Urinary bladder (tissue), 4 donors: ENCODE results near the gene TMCC1. TPM values are rescaled to one million over a fixed set of nuclear protein-coding genes. Genes with fewer than 3 reads are reported as not detected.
"Not testable (repeated sequence)": the region's sequence is repeated elsewhere in the genome, so short reads cannot be mapped to it uniquely, and the experiment has no call there.

Source experiments
- DNase-seq: peaks from one replicate; pipeline ENCODE4 v3.0.0-alpha.2; 2015; ENCODE audit errors: extremely low spot score
- H3K27ac ChIP-seq: one replicate; pipeline ENCODE4 v1.5.1; 2013; ENCODE audit warnings: low read depth, mild to moderate bottlenecking, moderate library complexity
- H3K36me3 ChIP-seq: one replicate; pipeline ENCODE4 v1.6.1; 2013; ENCODE audit warnings: mild to moderate bottlenecking, moderate library complexity; ENCODE audit not compliant: insufficient read depth
- H3K4me1 ChIP-seq: one replicate; pipeline ENCODE4 v1.6.1; 2013; ENCODE audit warnings: mild to moderate bottlenecking, moderate library complexity; ENCODE audit not compliant: insufficient read depth
- H3K4me3 ChIP-seq: one replicate; pipeline ENCODE4 v1.5.1; 2013; ENCODE audit warnings: low read depth, low read length
- WGBS: extraction: QIAGEN DNeasy Blood & Tissue Kit; methylation state at CpG from one replicate; pipeline ENCODE4 v1.1.7; 2013; 5-methylcytosine and 5-hydroxymethylcytosine counted together
- polyA plus RNA-seq: library from polyadenylated mRNA; stranded (reverse); fragments of 200-250 nt; gene quantifications from one replicate; pipeline ENCODE4 v1.2.3, GENCODE V29; 2013
- total RNA-seq: library from RNA; depleted of rRNA; stranded (reverse); fragments of >200 nt; gene quantifications from one replicate; pipeline ENCODE4 v1.2.3, GENCODE V29; 2014
- donor health status: healthy with polysubstance abuse.
- donor health status: healthy.

Gene TMCC1
- total and polyA plus RNA-seq, 2 donors = 14.5 to 44.1 TPM

DNA sequence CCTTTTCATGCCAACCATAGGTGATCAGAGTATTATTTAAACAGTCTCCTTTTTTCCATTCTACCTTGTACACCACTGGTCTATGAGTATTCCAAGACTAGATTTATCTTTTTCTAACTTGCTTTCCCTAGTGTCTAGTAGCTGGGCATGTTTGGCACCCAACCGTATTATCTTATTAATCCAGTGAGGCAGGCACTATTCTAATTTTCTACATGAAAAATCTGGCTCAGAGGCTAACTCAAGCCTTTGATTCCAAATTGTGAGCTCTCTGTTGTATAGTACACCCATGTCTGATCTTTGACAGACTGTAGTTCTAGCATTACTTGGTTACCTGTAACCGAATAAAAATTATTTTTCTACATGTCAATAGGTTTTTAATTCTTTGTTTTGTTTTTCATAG lies 210.3 kb downstream of the TMCC1 start:
- no peak for DNase-seq
- H3K27ac ChIP-seq = no peak overlapping the region
- WGBS = 98% methylated on average over 2 of the region's 2 CpGs
- no peak overlapping the region for H3K4me3 ChIP-seq
- H3K36me3 ChIP-seq = no peaks in the 10 kb centered on the region
- no peaks in the 10 kb centered on the region for H3K4me1 ChIP-seq

DNA sequence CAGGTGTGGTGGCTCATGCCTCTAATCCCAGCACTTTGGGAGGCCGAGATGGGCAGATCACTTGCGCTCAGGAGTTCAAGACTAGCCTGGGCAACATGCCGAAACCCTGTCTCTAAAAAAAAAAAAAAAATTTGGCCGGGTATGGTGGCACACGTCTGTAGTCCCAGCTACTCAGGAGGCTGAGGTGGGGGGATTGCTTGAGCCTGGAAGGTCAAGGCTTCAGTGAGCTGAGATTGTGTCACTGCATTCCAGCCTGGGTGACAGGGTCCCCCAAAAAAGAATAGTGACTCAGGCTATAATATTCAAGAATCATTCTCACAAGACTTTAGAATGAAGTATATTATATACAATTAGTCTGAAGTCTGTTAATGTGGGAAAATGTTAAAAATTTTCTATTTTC lies 216.5 kb downstream of the TMCC1 start:
- Histone ChIP-seq H3K27ac (no peak overlapping the region), H3K4me3 (no peak overlapping the region), H3K4me1 (no peaks in the 10 kb centered on the region), H3K36me3 (no peaks in the 10 kb centered on the region)
- DNase-seq = no peak
- 92% methylated on average over 5 of the region's 5 CpGs for WGBS

DNA sequence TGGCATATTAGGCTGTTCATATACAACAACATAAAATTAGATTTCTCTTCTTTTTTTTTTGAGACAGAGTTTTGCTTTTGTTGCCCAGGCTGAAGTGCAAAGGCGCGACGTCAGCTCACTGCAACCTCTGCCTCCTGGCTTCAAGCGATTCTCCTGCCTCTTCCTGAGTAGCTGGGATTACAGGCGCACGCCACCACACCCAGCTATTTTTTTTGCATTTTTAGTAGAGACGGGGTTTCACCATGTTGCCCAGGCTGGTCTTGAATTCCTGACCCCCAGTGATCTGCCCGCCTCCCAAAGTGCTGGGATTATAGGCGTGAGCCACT lies 218.8 kb downstream of the TMCC1 start:
- WGBS = 94% methylated on average over 9 of the region's 9 CpGs
- H3K4me3 ChIP-seq, DNase-seq, H3K4me1 ChIP-seq, H3K27ac ChIP-seq, H3K36me3 ChIP-seq: not testable (repeated sequence)

DNA sequence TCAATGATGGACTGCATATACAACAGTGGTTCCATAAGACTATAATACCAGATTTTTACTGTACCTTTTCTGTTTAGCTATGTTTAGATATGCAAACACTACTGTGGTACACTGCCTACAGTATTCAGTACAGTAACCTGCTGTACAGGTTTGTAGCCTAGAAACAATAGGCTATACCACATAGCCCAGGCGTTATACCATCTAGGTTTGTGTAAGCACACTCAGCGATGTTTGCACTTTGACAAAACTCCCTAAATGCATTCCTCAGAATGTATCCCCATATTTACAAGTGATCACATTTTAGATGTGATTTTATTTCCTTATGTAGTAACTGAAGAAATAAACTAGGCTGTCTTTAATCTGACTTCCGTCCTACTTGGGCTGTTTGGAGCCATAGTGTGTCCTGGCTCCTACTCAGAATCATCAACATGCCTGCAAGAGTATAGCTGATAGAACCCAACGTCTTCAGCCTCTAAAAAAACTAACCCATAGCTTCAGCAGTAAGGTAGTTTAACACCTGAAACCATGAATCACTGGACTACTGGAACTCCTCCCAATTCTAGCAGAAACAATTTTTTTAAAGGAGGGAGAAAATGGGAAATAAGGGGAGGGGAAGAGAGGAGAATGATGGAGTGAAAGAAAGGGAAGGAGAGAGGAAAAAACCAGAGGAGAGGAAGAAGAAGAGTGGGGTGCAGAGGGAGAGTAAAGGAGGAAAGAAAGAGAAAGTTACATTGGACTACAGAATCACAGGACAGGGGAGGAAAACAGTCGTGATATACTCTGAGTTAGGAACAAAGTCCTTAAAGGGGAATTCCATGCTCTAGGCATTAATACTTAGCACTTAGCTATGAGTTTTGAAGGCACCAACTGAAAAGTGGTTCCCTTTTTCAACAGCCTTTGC lies 219.4 kb downstream of the TMCC1 start:
- H3K4me3 ChIP-seq = no peak overlapping the region
- H3K27ac ChIP-seq = no peak overlapping the region
- H3K36me3 ChIP-seq = no peaks in the 10 kb centered on the region
- DNase-seq = no peak
- H3K4me1 ChIP-seq = no peaks in the 10 kb centered on the region
- 69% methylated on average over 5 of the region's 5 CpGs for WGBS

DNA sequence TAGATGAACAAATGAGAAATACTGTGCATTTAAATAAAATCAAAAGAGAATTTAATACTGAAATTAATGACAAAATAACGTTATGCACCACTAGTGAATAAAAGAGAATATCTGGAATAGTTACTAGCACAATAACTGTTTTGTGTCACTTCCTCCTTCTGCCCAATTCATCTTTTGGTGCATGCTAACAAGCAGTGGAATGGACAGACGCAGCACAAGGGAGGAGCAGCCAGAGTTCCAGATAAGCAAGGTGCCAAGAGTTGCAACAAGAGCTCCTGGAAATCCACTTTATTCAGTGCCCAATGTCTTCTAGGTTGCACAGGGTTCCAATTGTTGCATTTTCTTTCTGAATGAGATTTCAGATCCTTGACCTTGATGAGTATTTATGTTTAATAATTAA lies 220.5 kb downstream of the TMCC1 start:
- Histone ChIP-seq H3K4me1 (no peaks in the 10 kb centered on the region), H3K27ac (no peak overlapping the region), H3K36me3 (no peaks in the 10 kb centered on the region), H3K4me3 (no peak overlapping the region)
- WGBS = 57% methylated on average over 2 of the region's 2 CpGs
- DNase-seq = no peak

DNA sequence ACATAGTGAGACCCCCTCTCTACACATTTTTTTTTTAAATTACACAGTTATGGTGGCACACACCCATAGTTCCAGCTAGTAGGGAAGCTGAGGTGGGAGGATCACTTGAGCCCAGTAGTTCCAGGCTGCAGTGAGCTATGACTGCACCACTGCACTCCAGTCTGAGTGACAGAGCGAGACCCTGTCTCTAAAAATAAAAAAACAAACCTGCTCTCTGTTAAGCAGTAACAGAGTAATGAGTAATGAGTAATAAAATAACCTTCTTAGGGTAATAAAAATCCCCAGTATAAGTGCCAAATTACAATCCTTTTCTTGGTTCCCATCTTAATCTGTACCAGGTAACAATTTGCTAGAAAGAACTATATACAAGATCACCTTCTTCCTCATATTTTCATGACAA lies 221.1 kb downstream of the TMCC1 start:
- Histone ChIP-seq H3K36me3 (no peaks in the 10 kb centered on the region), H3K27ac (no peak overlapping the region), H3K4me3 (no peak overlapping the region), H3K4me1 (no peaks in the 10 kb centered on the region)
- 98% methylated on average over 1 of the region's 1 CpG for WGBS
- DNase-seq = no peak

DNA sequence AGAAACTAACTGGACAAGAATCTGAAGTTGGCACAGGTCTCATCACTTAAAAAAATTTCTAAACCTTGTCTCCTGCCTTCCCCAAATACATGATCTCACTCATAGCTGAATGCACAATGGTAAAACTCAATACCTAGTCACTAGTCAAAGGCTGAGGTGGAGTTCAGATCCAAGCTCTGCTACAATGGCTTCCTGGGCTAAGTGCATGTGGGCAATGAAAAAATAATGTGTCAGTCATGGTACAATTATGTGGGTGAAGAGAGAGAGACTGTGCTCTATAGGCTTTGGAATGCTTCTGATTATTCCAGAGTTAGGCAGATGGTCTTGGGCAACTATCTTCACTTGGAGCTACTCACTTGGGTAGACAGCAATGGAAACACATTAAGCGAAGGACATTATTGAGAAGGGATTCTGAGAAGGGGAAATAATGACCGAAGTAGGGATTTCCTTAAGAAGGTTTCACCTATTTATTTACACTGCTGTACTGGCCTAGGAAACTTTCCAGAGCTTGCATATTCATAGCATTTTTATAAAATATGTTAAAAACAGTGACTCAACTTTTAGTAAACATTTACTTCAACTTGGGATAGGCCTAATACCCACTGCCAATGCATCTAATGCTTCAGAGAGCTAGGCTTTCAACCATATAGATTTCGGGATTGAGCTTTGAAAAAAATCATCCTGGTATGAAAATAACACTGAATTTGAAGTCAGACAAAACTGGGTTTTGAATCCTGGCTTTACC lies 228.3 kb downstream of the TMCC1 start:
- H3K4me1 ChIP-seq = peaks cover 2% of the 10 kb centered on the region
- WGBS = 88% methylated on average over 3 of the region's 3 CpGs
- H3K36me3 ChIP-seq = no peaks in the 10 kb centered on the region
- H3K27ac ChIP-seq = no peak overlapping the region
- no peak for DNase-seq
- H3K4me3 ChIP-seq = no peak overlapping the region

DNA sequence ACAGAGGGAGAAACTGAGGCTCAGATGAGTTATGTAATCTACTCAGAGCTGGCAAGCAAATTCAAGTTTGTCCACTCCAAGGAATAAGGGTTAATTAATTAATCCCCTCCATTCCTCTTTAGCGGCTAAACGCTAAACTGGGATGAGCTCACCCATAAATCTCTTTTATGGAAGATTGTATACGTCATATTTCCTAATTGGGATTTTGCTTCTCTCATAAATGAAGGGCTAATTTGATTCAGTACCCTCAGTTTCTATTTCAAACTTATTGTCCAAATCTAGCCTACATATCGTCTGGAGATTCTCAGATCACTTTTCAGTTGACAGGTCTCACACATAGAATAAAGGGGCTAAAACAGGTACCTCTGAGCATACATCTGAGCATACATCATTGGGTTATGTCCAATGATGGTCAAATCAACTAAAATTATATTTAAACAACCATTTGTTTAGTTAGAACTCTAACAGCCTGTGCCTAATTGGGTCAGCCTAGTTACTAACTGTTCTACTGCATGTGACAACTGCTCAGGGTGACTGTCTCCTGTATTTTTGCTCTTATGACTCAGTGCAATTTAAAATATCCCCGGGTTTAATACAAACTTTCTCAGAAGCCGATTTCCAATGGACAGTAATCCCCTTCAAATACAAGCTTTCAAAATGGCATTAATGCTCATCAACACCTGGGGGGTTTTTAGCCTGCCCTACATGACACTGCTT lies 229.4 kb downstream of the TMCC1 start:
- no peak for DNase-seq
- WGBS = 62% methylated on average over 6 of the region's 6 CpGs
- H3K36me3 ChIP-seq = no peaks in the 10 kb centered on the region
- peaks cover 2% of the 10 kb centered on the region for H3K4me1 ChIP-seq
- H3K27ac ChIP-seq = no peak overlapping the region
- no peak overlapping the region for H3K4me3 ChIP-seq

DNA sequence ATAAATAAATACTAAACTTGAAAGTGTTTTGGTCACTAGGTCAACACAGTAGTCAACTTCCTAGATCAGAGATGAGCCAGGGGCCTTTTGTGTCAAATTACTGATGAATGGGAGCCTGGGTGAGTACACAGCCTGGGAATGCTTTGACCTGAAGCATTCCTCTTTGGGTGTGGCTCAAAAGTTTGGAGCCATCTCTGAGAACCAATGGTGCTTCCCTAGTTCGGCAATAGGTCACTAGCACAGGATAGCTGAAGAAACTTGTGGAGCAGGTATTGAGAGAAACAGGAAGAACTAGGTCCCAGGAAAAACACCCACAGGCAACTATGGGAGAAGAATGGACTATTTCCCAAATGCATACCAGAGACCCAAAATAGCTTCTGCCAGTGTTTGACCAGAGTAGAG lies 230.5 kb downstream of the TMCC1 start:
- Histone ChIP-seq H3K4me3 (no peak overlapping the region), H3K27ac (peak overlapping the region; percentile 45), H3K4me1 (peaks cover 2% of the 10 kb centered on the region), H3K36me3 (no peaks in the 10 kb centered on the region)
- 93% methylated on average over 1 of the region's 1 CpG for WGBS
- no peak for DNase-seq

DNA sequence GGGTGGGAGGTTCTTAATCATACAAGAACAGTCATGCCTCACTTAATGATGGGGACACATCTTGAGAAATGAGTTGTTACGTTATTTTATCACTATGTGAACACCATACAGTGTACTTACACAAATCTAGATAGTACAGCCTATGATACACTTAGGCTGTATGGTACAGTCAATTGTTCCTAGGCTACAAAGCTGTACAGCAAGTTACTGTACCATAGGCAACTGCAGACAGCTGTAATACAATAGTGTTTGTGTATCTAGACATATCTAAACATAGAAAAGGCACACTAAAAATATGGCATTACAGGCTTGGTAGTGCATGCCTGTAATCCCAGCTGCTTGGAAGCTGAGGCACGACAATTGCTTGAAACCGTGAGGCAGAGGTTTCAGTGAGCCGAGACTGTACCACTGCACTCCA lies 231.3 kb downstream of the TMCC1 start:
- Histone ChIP-seq H3K4me1 (peaks cover 2% of the 10 kb centered on the region), H3K4me3 (no peak overlapping the region), H3K27ac (no peak overlapping the region), H3K36me3 (no peaks in the 10 kb centered on the region)
- no peak for DNase-seq
- 82% methylated on average over 4 of the region's 4 CpGs for WGBS

DNA sequence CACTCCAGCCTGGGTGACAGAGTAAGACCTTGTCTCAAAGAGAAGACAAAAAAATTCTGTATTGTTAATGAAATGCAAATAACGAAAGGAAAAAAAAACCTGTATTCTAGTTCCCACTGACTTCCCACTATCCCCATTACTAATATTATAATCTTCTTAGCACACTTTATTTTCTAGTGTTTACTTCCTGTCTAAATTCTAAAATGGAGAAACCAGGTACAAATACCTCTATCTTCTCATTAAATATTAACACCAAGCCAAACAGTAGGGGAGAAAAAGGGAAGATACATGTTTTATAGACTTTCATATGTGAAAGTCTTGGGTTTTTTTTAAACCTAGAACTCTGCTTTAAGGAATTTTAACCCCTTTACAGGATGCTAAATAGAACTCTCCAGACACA lies 231.7 kb downstream of the TMCC1 start:
- 98% methylated on average over 1 of the region's 1 CpG for WGBS
- Histone ChIP-seq H3K36me3 (no peaks in the 10 kb centered on the region), H3K4me3 (no peak overlapping the region), H3K27ac (no peak overlapping the region), H3K4me1 (peaks cover 2% of the 10 kb centered on the region)
- DNase-seq = no peak

DNA sequence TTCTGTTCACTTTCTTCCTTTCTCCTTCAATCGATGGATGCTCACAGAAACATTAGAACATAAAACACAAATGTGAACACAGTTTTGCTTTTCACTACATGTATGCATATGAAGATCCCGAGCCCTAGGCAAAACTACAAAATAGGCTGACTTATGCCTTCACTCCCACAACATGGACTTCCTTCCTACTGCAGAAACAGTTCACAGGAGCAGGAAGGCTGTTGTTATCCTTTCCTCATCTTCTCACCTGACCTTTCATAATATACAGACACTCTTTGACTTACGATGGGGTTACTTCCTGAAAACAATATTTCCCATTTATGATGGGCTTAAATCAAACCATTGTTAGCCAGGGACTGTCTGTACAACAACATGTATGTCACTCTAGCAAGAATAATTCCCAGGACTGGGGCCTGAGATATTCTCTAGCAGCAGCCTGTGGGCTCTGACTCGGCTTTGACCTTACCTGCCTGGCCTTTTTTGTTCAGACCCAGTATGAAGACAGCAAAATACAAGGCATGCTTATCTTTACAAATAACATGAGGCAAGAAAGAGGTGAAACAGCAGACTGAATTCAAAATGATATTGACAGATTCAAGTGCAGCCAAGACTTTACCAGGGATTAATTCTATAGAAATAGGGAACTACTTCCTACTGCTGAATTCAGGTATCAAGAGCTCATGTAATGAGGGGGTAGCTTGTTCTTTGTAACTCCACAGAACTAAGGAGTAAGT lies 235.2 kb downstream of the TMCC1 start:
- Histone ChIP-seq H3K36me3 (no peaks in the 10 kb centered on the region), H3K4me3 (no peak overlapping the region), H3K4me1 (no peaks in the 10 kb centered on the region), H3K27ac (no peak overlapping the region)
- no peak for DNase-seq
- WGBS = 70% methylated on average over 4 of the region's 4 CpGs

DNA sequence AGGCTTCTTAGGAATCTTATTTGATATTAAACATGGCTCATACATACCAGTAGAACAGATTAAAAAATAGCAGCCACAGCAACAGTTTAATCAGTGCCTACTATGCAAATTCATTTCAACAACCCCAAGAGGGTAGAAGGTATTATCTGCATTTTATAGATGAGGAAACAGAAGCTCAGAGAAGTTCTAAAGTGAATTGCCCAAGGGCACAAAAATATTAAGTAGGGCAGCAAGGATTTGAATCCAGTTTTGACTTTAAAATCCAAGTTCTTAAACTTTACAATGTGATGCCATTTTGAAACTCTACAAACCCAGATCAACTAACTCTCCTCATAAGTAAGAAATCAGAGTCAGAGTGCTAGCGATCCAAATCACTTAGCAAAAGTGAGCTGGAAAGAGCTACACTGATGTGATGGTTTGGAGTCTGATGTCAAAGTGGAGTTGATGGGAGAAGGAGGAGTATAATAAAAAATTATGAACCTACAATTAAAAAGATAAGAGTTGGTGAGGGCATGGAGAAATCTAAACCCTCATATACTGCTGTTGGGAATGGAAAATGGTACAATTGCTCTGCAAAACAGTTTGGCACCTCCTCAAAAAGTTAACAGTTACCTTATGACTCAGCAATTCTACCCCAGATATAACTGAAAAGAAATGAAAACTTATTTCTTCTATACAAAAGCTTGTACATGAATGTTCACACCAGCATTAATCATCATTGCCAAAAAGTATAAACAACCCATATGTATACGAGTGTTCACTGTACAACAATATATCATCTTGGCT lies 236.1 kb downstream of the TMCC1 start:
- no peaks in the 10 kb centered on the region for H3K36me3 ChIP-seq
- 71% methylated on average over 2 of the region's 2 CpGs for WGBS
- H3K4me1 ChIP-seq = no peaks in the 10 kb centered on the region
- no peak for DNase-seq
- H3K4me3 ChIP-seq = no peak overlapping the region
- no peak overlapping the region for H3K27ac ChIP-seq
